ENCODE data around the gene PMF1.

Gene PMF1

GRCh38 chr1:156226116-156226538 is 13.3 kb downstream of the PMF1 start:
- TF ChIP-seq REST (IDR thresholded peaks at IDR 0.05; ENCODE audit: insufficient read depth in 1 of 2, low read depth in 2 of 2, low read length in 2 of 2) (no peak), FOXP2 (optimal IDR thresholded peaks at IDR 0.05; ENCODE audit: borderline replicate concordance, extremely low read depth, extremely low read length, insufficient read depth) (no peak), POLR2AphosphoS5 (IDR thresholded peaks at IDR 0.05; ENCODE audit: low read depth, low read length) (no peak), SIN3A (IDR thresholded peaks at IDR 0.05; ENCODE audit: borderline replicate concordance, insufficient read depth, low read length) (no peak), TAF1 (IDR thresholded peaks at IDR 0.05; ENCODE audit: borderline replicate concordance, insufficient read depth, low read length) (no peak)

DNA sequence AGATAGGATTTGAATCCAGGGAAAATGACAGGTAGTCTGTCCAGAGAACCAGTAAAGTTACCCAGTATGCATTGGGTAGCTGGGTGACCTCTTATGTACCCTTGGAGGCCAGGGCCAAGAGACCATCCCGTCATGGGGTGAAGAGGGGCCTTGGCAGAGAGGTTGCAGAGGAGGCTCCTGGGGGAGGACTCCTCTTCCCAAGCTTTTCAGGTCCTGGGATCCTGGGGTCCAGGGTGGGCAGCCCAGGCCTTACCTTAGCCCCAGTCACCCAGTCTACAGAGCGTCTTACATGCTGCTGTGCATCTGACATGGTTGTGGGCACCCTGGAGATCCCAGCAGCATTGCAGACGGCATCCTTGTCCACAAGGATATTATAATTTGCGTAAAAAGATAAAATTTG is 14.0 kb downstream of the PMF1 start:
- no peak for TF ChIP-seq TAF1 (IDR thresholded peaks at IDR 0.05; ENCODE audit: borderline replicate concordance, insufficient read depth, low read length)
- TF ChIP-seq REST (IDR thresholded peaks at IDR 0.05; ENCODE audit: insufficient read depth in 1 of 2, low read depth in 2 of 2, low read length in 2 of 2) = no peak
- no peak for TF ChIP-seq POLR2AphosphoS5 (IDR thresholded peaks at IDR 0.05; ENCODE audit: low read depth, low read length)
- TF ChIP-seq FOXP2 (optimal IDR thresholded peaks at IDR 0.05; ENCODE audit: borderline replicate concordance, extremely low read depth, extremely low read length, insufficient read depth) = no peak
- no peak for TF ChIP-seq SIN3A (IDR thresholded peaks at IDR 0.05; ENCODE audit: borderline replicate concordance, insufficient read depth, low read length)

DNA sequence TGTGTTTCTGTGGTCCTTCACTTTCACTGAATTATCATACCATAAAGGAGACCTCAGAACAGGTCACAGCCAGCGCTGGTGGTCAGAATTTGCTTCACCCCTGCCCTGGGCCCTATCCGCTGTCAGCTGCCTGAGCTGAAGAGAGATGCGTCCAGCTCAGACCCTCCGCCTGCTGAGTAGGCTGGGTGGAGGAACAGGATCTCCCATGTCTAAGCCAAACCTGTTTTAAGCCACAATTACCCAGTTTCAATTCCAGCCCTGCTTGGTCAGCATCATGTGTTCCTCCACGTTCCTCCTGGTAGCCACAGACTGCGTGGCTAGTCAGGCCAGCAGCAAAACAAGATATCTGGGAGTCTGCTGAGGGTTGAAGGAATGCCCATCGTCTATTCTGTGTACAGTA is 15.7 kb downstream of the PMF1 start:
- TF ChIP-seq REST (IDR thresholded peaks at IDR 0.05; ENCODE audit: insufficient read depth in 1 of 2, low read depth in 2 of 2, low read length in 2 of 2) (no peak), SIN3A (IDR thresholded peaks at IDR 0.05; ENCODE audit: borderline replicate concordance, insufficient read depth, low read length) (no peak), TAF1 (IDR thresholded peaks at IDR 0.05; ENCODE audit: borderline replicate concordance, insufficient read depth, low read length) (no peak), FOXP2 (optimal IDR thresholded peaks at IDR 0.05; ENCODE audit: borderline replicate concordance, extremely low read depth, extremely low read length, insufficient read depth) (no peak), POLR2AphosphoS5 (IDR thresholded peaks at IDR 0.05; ENCODE audit: low read depth, low read length) (no peak)

DNA sequence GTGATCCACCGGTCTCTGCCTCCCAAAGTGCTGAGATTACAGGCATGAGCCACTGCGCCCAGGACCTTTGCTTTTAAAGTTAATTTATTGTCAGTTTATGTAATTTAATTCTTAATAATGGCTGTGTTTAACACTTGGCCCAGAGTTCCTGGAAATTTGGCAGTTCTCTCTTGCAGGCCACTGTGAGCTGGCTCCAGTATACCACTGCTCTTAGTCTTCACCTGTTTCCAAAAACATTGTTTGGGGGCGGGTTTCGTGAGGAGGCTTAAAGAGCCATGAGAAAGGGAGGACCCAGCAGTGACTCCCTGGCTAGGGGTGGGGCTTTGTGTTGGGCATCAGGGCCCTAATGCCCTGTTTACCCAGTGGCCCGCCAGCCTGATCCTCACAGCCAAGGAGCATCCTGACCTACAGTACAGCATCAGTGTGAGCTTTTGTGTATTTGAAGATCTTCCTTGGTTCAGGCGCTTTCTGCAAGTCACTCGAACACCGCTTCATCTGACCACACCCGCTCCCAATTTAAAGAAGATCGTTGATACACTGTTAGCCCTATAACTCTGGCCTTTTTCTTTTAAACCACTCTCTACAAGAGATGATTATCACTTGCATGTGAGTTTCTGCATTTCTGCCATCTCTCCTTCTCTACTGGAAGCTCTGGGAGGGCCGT is 17.1 kb downstream of the PMF1 start:
- TF ChIP-seq FOXP2 (optimal IDR thresholded peaks at IDR 0.05; ENCODE audit: borderline replicate concordance, extremely low read depth, extremely low read length, insufficient read depth) (no peak), POLR2AphosphoS5 (IDR thresholded peaks at IDR 0.05; ENCODE audit: low read depth, low read length) (no peak), SIN3A (IDR thresholded peaks at IDR 0.05; ENCODE audit: borderline replicate concordance, insufficient read depth, low read length) (no peak), TAF1 (IDR thresholded peaks at IDR 0.05; ENCODE audit: borderline replicate concordance, insufficient read depth, low read length) (no peak), REST (IDR thresholded peaks at IDR 0.05; ENCODE audit: insufficient read depth in 1 of 2, low read depth in 2 of 2, low read length in 2 of 2) (no peak)

Data from PFSK-1 (cell line).